ENCODE measurements around the gene TSPAN14.

The TSPAN14 gene

DNA sequence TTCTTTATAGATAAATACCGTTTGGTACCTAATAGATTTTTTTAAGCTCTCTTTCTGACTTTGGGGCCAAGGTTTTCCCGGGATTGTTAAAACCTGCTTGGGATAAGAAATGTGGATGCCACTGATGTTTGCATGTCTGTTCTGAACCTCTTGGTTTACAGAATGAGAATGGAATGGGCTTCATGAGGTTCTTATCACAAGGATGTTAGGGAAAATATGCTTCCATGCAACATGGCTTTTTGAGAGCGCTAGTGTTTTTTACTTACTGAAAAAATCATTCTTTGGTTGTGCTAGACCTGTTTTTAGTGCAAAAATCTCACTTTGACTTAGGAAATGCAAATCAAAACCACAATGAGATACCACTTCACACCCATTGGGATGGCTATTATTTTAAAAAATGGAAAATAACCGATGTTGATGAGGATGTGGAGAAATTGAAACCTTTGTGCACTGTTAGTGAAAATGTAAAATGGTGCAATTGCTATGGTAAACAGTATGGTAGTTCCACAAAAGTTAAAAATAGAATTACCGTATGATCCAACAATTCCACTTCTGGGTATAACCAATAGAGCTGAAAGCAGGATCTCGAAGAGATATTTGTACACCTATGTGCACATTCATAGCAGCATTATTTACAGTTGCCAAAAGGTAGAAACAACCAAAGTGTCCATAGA is 38.9 kb downstream of the TSPAN14 start:
- H3K9ac ChIP-seq (ENCODE audit: low read length): no peak overlapping the region
- peaks cover 15% of the 10 kb centered on the region for H3K4me1 ChIP-seq (ENCODE audit: insufficient read depth, low read length, severe bottlenecking)
- H3F3A ChIP-seq (ENCODE audit: insufficient read depth, low read length): no peaks in the 10 kb centered on the region
- peak overlapping the region; percentile 59 for H3K27ac ChIP-seq (ENCODE audit: low read depth, low read length, poor library complexity, severe bottlenecking)
- H3K9me2 ChIP-seq (ENCODE audit: low read depth, low read length): no peaks in the 10 kb centered on the region
- H3K4me2 ChIP-seq (ENCODE audit: low read length): peak overlapping the region; percentile 18; the same call in 1 of the 2 replicates
- no peaks in the 10 kb centered on the region for H3K27me3 ChIP-seq (ENCODE audit: insufficient read depth, low read length)
- H2AFZ ChIP-seq (ENCODE audit: low read length): no peak overlapping the region
- H3K79me2 ChIP-seq (ENCODE audit: insufficient read depth, low read length): peaks cover 10% of the 10 kb centered on the region; the same call in 1 of the 2 replicates
- TF ChIP-seq EZH2 (IDR thresholded peaks at IDR 0.05; ENCODE audit: borderline replicate concordance, low read length): no peak
- TF ChIP-seq, protein P1, sequence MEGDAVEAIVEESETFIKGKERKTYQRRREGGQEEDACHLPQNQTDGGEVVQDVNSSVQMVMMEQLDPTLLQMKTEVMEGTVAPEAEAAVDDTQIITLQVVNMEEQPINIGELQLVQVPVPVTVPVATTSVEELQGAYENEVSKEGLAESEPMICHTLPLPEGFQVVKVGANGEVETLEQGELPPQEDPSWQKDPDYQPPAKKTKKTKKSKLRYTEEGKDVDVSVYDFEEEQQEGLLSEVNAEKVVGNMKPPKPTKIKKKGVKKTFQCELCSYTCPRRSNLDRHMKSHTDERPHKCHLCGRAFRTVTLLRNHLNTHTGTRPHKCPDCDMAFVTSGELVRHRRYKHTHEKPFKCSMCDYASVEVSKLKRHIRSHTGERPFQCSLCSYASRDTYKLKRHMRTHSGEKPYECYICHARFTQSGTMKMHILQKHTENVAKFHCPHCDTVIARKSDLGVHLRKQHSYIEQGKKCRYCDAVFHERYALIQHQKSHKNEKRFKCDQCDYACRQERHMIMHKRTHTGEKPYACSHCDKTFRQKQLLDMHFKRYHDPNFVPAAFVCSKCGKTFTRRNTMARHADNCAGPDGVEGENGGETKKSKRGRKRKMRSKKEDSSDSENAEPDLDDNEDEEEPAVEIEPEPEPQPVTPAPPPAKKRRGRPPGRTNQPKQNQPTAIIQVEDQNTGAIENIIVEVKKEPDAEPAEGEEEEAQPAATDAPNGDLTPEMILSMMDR (IDR thresholded peaks at IDR 0.05; ENCODE audit: low read length): no peak
- H3K36me3 ChIP-seq (ENCODE audit: insufficient read depth, low read length): peaks cover 80% of the 10 kb centered on the region
- H4K20me1 ChIP-seq (ENCODE audit: insufficient read depth, low read length): no peaks in the 10 kb centered on the region
- 0 out of 2 replicates have a peak, but pooled peaks cover 4% of the 10 kb centered on the region for H3K9me3 ChIP-seq (ENCODE audit: low read length)
- no peak overlapping the region for H3K4me3 ChIP-seq (ENCODE audit: low read depth, low read length, poor library complexity, severe bottlenecking)

- peaks cover 80% of the 10 kb centered on the region for H3K36me3 ChIP-seq (ENCODE audit: insufficient read depth, low read length)
- H3K4me2 ChIP-seq (ENCODE audit: low read length): peak overlapping the region; percentile 18; the same call in 1 of the 2 replicates
- no peak overlapping the region for H3K4me3 ChIP-seq (ENCODE audit: low read depth, low read length, poor library complexity, severe bottlenecking)
- H3F3A ChIP-seq (ENCODE audit: insufficient read depth, low read length): no peaks in the 10 kb centered on the region
- no peaks in the 10 kb centered on the region for H3K27me3 ChIP-seq (ENCODE audit: insufficient read depth, low read length)
- H4K20me1 ChIP-seq (ENCODE audit: insufficient read depth, low read length): no peaks in the 10 kb centered on the region
- H3K79me2 ChIP-seq (ENCODE audit: insufficient read depth, low read length): peaks cover 10% of the 10 kb centered on the region; the same call in 1 of the 2 replicates
- H3K27ac ChIP-seq (ENCODE audit: low read depth, low read length, poor library complexity, severe bottlenecking): peak overlapping the region; percentile 59
- H3K9me3 ChIP-seq (ENCODE audit: low read length): 0 out of 2 replicates have a peak, but pooled peaks cover 4% of the 10 kb centered on the region
- no peak overlapping the region for H2AFZ ChIP-seq (ENCODE audit: low read length)
- no peaks in the 10 kb centered on the region for H3K9me2 ChIP-seq (ENCODE audit: low read depth, low read length)
- peaks cover 21% of the 10 kb centered on the region for H3K4me1 ChIP-seq (ENCODE audit: insufficient read depth, low read length, severe bottlenecking)
- TF ChIP-seq, protein P1 (IDR thresholded peaks at IDR 0.05; ENCODE audit: low read length): no peak
- no peak for TF ChIP-seq EZH2 (IDR thresholded peaks at IDR 0.05; ENCODE audit: borderline replicate concordance, low read length)
- no peak overlapping the region for H3K9ac ChIP-seq (ENCODE audit: low read length)
These were observed 39.5 kb downstream of the TSPAN14 start for GRCh38 chr10:80493522-80494051.

DNA sequence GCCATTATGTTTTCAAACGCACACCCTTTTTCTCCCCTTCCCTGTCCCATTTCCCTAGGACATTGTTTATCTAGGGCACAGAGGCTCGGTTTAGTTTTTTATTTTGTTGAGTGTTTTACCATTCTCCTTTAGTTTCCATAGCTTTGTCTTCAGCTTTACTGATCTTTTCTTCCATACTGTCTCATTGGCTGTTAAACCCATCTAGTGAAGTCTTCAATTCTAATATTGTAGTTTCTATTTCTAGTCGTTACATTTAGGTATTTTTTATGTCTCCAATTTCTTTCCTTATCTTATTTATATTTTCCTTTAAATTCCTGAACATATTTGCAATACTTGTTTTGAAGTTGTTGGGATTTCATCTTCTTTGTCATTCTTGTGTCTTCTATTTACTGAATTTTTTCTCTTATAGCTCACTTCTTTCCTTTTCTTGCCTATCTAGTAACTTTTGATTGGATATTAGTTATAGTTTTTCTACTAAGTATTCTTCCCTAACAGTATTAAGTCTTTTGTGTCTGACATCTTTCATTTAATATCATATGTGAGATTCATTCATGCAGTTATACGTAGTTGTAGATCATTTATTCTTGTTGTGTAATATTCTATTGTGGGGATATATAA is 42.6 kb downstream of the TSPAN14 start:
- Histone ChIP-seq H2AFZ (ENCODE audit: low read length) (no peak overlapping the region), H3K4me1 (ENCODE audit: insufficient read depth, low read length, severe bottlenecking) (peaks cover 45% of the 10 kb centered on the region), H3F3A (ENCODE audit: insufficient read depth, low read length) (no peaks in the 10 kb centered on the region), H3K4me3 (ENCODE audit: low read depth, low read length, poor library complexity, severe bottlenecking) (no peak overlapping the region), H3K36me3 (ENCODE audit: insufficient read depth, low read length) (peaks cover 54% of the 10 kb centered on the region), H3K9me2 (ENCODE audit: low read depth, low read length) (no peaks in the 10 kb centered on the region), H4K20me1 (ENCODE audit: insufficient read depth, low read length) (no peaks in the 10 kb centered on the region), H3K27ac (ENCODE audit: low read depth, low read length, poor library complexity, severe bottlenecking) (no peak overlapping the region), H3K27me3 (ENCODE audit: insufficient read depth, low read length) (no peaks in the 10 kb centered on the region), H3K9ac (ENCODE audit: low read length) (no peak overlapping the region), H3K79me2 (ENCODE audit: insufficient read depth, low read length) (peaks cover 10% of the 10 kb centered on the region; the same call in 1 of the 2 replicates), H3K9me3 (ENCODE audit: low read length) (0 out of 2 replicates have a peak, but pooled peaks cover 4% of the 10 kb centered on the region), H3K4me2 (ENCODE audit: low read length) (no peak overlapping the region)
- TF ChIP-seq, protein P1 (IDR thresholded peaks at IDR 0.05; ENCODE audit: low read length): no peak
- TF ChIP-seq EZH2 (IDR thresholded peaks at IDR 0.05; ENCODE audit: borderline replicate concordance, low read length): no peak

Measured in OCI-LY1 (cell line).